Retinal pigment epithelial cell (primary cell): ENCODE results near the gene MYBBP1A.

Experiments
- DNase-seq: peaks from one replicate; pipeline ENCODE4 v3.0.0-alpha.2; 2010; ENCODE audit warnings: low read depth
- H3K4me3 ChIP-seq: 2 replicates; pipeline ENCODE4 v1.5.1; 2011; ENCODE audit warnings: mild to moderate bottlenecking, low read length, control low read depth, moderate library complexity
- TF ChIP-seq, protein P1 (sequence below): conservative IDR thresholded peaks from 2 replicates; pipeline ENCODE4 v1.5.1; 2011; ENCODE audit warnings: low read depth, low read length, control low read depth, inconsistent platforms

The MYBBP1A gene

GRCh38 chr17:4539025-4539424, 16.2 kb downstream of the MYBBP1A start:
- no peak for DNase-seq
- H3K4me3 ChIP-seq: no peak overlapping the region
- TF ChIP-seq, protein P1, sequence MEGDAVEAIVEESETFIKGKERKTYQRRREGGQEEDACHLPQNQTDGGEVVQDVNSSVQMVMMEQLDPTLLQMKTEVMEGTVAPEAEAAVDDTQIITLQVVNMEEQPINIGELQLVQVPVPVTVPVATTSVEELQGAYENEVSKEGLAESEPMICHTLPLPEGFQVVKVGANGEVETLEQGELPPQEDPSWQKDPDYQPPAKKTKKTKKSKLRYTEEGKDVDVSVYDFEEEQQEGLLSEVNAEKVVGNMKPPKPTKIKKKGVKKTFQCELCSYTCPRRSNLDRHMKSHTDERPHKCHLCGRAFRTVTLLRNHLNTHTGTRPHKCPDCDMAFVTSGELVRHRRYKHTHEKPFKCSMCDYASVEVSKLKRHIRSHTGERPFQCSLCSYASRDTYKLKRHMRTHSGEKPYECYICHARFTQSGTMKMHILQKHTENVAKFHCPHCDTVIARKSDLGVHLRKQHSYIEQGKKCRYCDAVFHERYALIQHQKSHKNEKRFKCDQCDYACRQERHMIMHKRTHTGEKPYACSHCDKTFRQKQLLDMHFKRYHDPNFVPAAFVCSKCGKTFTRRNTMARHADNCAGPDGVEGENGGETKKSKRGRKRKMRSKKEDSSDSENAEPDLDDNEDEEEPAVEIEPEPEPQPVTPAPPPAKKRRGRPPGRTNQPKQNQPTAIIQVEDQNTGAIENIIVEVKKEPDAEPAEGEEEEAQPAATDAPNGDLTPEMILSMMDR: no peak

DNA sequence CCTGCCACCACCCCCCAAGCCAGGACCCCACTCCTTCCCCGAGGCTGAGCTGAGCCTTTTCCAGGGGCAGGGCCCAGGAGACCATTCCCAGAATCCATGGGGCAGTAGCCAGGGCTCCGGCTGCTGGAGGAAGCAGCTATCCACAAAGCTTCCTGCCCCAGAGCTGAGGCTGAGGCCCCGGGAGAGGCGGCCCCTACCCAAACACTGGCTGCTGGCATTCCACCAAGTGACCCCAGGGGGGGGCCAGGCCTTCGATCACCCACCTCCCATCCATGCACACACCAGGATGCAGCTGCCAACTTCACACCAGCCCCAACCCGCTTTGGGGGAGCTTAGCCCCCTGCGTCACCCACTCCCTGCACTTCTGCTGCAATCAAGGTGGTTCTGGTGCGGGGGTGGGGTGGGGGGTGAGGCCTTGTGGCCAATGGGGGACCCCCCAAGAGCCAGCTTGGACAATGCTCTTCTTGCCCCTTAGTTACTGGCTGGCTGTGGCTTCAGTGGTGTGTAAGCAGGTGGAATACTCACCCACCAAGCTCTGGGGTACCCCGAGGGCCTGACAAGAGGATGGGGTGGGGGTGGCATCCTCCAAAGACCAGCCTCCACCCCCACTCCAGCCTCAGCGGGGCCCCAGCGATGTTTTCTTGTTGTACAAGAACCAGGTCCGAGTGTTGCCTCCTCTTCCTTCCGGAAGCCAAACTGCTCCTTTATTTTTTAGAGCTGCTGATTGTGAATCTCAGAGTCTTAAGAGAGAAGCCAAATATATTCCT, 16.8 kb downstream of the MYBBP1A start:
- no peak for DNase-seq
- TF ChIP-seq, protein P1: no peak
- no peak overlapping the region for H3K4me3 ChIP-seq

- H3K4me3 ChIP-seq: no peak overlapping the region
- TF ChIP-seq, protein P1: no peak
- no peak for DNase-seq
These were observed 17.5 kb downstream of the MYBBP1A start for GRCh38 chr17:4537451-4538235.

DNA sequence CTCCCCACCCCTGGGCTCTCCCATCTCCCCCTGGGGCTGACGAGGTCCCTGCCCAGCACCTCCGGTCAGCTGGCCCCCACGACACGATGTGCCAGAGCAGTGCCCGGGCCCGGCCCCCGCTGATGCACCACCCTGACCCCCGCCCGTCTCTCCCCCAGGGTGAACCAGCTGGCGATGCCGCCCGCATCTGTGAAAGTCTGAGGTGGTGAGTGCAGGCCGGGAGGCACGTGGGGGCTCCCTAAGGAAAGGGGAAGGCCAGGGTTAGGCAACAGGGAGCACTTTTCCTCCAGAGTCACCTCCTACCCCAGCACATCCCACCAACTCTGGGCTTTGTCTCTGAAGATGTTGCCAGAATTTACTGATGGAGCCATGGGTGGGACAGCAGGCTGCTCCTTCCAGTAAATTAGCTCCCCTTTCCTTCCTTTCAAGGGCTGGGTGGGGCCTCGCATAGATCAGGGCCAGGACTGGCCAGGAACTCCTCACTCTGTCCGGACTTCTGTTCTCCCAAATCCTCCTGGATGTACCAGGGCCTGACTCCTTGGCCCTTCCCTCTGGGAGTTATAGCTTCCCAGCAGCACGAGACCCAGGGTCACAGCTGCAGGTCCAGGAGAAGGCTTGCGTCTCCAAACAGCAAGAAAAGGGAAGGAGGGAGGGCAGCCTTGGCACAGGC, 18.3 kb downstream of the MYBBP1A start:
- TF ChIP-seq, protein P1: no peak
- no peak for DNase-seq
- no peak overlapping the region for H3K4me3 ChIP-seq

- no peak overlapping the region for H3K4me3 ChIP-seq
- TF ChIP-seq, protein P1: no peak
- DNase-seq: no peak
These were observed 18.9 kb downstream of the MYBBP1A start for GRCh38 chr17:4536259-4536741.

DNA sequence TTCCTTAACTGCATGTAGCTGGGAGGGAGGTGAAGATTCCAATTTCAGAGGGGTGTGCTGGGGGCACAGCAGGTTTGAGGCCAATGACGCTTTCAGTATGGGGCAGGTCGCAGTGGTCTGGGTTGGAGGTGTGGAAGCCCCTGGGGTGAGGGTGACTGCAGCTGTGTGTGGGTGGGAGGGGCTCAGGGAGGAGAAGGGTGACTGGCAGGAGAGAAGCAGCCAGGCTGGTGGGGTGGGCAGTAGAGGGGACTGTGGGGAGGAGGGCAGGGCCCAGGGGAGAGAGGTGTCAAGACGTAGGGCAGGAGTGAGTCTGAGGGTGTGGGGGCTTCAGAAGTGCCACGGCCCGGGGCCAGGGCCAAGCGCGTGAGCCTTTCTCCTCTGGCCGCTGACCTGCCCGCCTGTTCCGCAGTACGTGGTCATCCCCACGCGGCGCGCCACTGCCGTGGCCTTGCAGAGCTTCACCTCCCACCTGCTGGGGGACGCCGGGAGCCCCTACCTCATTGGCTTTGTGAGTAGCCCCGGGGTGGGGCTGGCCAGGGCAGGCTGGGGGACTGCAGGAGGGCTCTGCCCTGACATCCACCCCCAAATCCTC, 19.4 kb downstream of the MYBBP1A start:
- no peak for DNase-seq
- H3K4me3 ChIP-seq: no peak overlapping the region
- TF ChIP-seq, protein P1: no peak
